ENCODE measurements around the gene SERPINA1. TPM values are rescaled to one million over a fixed set of nuclear protein-coding genes. Genes with fewer than 3 reads are reported as not detected.

The SERPINA1 gene
- total and polyA plus RNA-seq, 2 donors from 2014 or later: 1,861 to 2,184 TPM

GRCh38 chr14:94368956-94369355 is 19.4 kb downstream of the SERPINA1 start:
- H3K36me3 ChIP-seq (ENCODE audit: control insufficient read depth in 2 of 3, insufficient read depth in 3 of 3, low read length in 3 of 3): no peaks in the 10 kb centered on the region
- DNase-seq (peak in 1 of 5 donors; percentile 6), FAIRE-seq (no peak)
- TF ChIP-seq CTCF (IDR thresholded peaks at IDR 0.05; ENCODE audit: borderline replicate concordance, extremely low read depth, insufficient read depth): no peak
- H3K4me3 ChIP-seq (ENCODE audit: low read length in 3 of 3): no peak overlapping the region
- no peaks in the 10 kb centered on the region for H3K27me3 ChIP-seq (ENCODE audit: control insufficient read depth, insufficient read depth, low read length)
- H3K9ac ChIP-seq (ENCODE audit: low read length in 3 of 3): no peak overlapping the region
- H3K9me3 ChIP-seq (ENCODE audit: control insufficient read depth in 2 of 3, insufficient read depth in 1 of 3, low read length in 3 of 3): no peaks in the 10 kb centered on the region
- H3K27ac ChIP-seq (ENCODE audit: low read depth in 2 of 2, low read length in 2 of 2): no peak overlapping the region
- no peaks in the 10 kb centered on the region for H3K4me1 ChIP-seq (ENCODE audit: control insufficient read depth in 2 of 3, insufficient read depth in 2 of 3, low read depth in 1 of 3, low read length in 3 of 3)
- intact Hi-C loops (cut with DNase I): no loop called here

GRCh38 chr14:94368243-94368590 is 20.2 kb downstream of the SERPINA1 start:
- H3K27ac ChIP-seq (ENCODE audit: low read depth in 2 of 2, low read length in 2 of 2): no peak overlapping the region
- intact Hi-C loops (cut with DNase I): no loop called here
- H3K27me3 ChIP-seq (ENCODE audit: control insufficient read depth, insufficient read depth, low read length): no peaks in the 10 kb centered on the region
- H3K9ac ChIP-seq (ENCODE audit: low read length in 3 of 3): no peak overlapping the region
- FAIRE-seq (no peak), DNase-seq (peak in 1 of 5 donors; percentile 22)
- H3K36me3 ChIP-seq (ENCODE audit: control insufficient read depth in 2 of 3, insufficient read depth in 3 of 3, low read length in 3 of 3): no peaks in the 10 kb centered on the region
- H3K4me1 ChIP-seq (ENCODE audit: control insufficient read depth in 2 of 3, insufficient read depth in 2 of 3, low read depth in 1 of 3, low read length in 3 of 3): no peaks in the 10 kb centered on the region
- no peak overlapping the region for H3K4me3 ChIP-seq (ENCODE audit: low read length in 3 of 3)
- no peaks in the 10 kb centered on the region for H3K9me3 ChIP-seq (ENCODE audit: control insufficient read depth in 2 of 3, insufficient read depth in 1 of 3, low read length in 3 of 3)
- TF ChIP-seq CTCF (IDR thresholded peaks at IDR 0.05; ENCODE audit: borderline replicate concordance, extremely low read depth, insufficient read depth): no peak

DNA sequence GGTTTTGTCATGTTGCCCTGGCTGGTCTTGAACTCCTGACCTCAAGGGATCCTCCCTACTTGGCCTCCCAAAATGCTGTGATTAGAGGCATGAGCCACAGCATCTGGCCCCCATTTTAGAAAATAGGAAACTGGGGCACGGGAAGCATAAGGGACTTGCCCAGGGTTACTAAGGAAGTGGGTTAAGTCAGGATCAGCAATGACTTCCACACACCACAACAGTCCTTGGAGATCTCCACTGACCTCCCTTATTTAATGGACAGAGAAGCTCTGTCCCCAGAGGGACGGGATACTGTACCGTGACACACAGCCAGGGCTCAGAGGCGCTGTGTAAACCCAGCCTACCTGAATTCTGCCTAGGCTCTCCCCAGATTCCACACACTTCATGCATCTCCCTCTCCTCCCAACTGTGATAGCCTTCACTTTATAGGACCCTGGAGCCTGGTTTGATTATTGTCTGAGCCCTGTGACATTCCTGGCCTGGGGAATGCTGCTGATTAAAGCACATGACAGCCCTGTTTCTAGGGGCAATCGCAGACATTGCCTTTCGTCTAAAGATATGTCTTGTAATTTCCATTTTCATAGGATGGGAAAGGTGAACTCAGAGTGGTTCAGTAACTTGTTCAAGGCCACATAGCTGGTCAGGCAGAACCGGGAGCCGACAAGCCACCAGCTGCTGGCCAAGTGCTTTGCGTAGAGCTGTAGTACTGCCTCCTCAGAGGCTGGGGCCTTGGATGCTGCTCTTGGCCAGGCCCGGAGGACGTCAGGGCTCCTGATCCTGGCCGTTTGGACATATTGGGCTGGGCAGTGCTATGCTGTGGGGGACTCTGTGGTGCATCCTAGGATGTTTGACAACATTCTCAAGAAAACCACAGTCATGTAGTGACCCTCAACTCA is 20.8 kb downstream of the SERPINA1 start:
- no peak for FAIRE-seq
- TF ChIP-seq CTCF (IDR thresholded peaks at IDR 0.05; ENCODE audit: borderline replicate concordance, extremely low read depth, insufficient read depth): no peak

More for the DNA sequence above, 20.8 kb downstream of the SERPINA1 start:
- H3K36me3 ChIP-seq (ENCODE audit: control insufficient read depth in 2 of 3, insufficient read depth in 3 of 3, low read length in 3 of 3): no peaks in the 10 kb centered on the region
- DNase-seq: peak in 1 of 5 donors; percentile 11
- no peaks in the 10 kb centered on the region for H3K9me3 ChIP-seq (ENCODE audit: control insufficient read depth in 2 of 3, insufficient read depth in 1 of 3, low read length in 3 of 3)
- no peak overlapping the region for H3K27ac ChIP-seq (ENCODE audit: low read depth in 2 of 2, low read length in 2 of 2)
- H3K4me1 ChIP-seq (ENCODE audit: control insufficient read depth in 2 of 3, insufficient read depth in 2 of 3, low read depth in 1 of 3, low read length in 3 of 3): no peaks in the 10 kb centered on the region
- intact Hi-C loops (cut with DNase I): no loop called here
- H3K27me3 ChIP-seq (ENCODE audit: control insufficient read depth, insufficient read depth, low read length): no peaks in the 10 kb centered on the region
- no peak overlapping the region for H3K9ac ChIP-seq (ENCODE audit: low read length in 3 of 3)
- no peak overlapping the region for H3K4me3 ChIP-seq (ENCODE audit: low read length in 3 of 3)
